HFF-Myc (cell line): ENCODE data around the gene RERE.
A peak's percentile ranks its signal among the peaks of the same experiment; 100 is the strongest.

Source experiments
- DNase-seq: peaks from one replicate; pipeline ENCODE4 v3.0.0-alpha.2; 2011; ENCODE audit warnings: low read depth; ENCODE audit errors: extremely low read depth
- H3K4me3 ChIP-seq: replicated peaks from 2 replicates; pipeline ENCODE4 v1.5.1; 2011; ENCODE audit warnings: low read depth, mild to moderate bottlenecking, control low read depth, low read length
- TF ChIP-seq, protein P1 (sequence below): IDR thresholded peaks from 2 replicates; pipeline ENCODE4 v1.5.1; 2012; ENCODE audit warnings: mild to moderate bottlenecking, low read depth, low read length, control low read depth; ENCODE audit errors: missing control alignments

The RERE gene

DNA sequence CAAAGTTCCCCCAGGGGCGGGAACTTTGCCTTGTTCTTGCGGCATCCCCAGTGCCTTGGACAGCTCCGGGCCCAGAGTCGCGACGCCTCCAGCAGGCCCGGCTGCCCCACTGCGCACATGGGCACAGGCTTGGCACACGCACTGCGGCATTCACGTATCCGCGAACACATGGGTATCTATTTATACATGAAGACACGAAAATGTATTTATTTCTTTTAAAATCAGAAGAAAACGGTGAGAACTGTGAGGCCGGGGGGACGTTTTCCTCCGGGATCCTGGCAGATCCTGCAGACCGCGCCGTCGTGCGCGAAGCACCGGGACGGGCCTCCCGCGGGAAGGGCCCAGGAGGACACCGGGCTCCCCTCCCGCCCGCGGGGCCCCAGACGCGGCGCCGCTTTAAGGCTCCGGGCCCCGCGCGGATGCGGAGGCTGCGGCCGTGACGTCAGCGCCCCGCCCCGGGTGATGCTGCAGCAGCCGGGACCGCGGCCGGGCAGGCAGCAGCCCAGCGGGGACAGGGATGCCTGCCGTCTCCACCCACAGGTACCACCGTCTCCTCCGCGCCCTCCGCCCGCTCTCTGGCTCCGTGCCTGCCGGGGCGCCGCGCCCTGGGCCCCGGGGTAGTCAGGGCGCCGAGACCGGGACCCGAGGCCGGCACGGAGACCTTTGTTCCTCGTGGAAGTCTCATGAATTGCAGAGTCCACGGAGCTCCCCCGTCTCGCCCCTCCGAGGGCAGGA lies 499.6 kb downstream of the RERE start, which contains the start of gene SLC45A1:
SLC45A1 (plus strand) TSS at position 468 of the 735 bp plus-strand sequence. CDS start 6,216 bp downstream, outside the sequence.
- H3K4me3 ChIP-seq = peak within 1 kb of the TSS; percentile 45
- TF ChIP-seq, protein P1, sequence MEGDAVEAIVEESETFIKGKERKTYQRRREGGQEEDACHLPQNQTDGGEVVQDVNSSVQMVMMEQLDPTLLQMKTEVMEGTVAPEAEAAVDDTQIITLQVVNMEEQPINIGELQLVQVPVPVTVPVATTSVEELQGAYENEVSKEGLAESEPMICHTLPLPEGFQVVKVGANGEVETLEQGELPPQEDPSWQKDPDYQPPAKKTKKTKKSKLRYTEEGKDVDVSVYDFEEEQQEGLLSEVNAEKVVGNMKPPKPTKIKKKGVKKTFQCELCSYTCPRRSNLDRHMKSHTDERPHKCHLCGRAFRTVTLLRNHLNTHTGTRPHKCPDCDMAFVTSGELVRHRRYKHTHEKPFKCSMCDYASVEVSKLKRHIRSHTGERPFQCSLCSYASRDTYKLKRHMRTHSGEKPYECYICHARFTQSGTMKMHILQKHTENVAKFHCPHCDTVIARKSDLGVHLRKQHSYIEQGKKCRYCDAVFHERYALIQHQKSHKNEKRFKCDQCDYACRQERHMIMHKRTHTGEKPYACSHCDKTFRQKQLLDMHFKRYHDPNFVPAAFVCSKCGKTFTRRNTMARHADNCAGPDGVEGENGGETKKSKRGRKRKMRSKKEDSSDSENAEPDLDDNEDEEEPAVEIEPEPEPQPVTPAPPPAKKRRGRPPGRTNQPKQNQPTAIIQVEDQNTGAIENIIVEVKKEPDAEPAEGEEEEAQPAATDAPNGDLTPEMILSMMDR = no peak
- DNase-seq = peak; percentile 9

DNA sequence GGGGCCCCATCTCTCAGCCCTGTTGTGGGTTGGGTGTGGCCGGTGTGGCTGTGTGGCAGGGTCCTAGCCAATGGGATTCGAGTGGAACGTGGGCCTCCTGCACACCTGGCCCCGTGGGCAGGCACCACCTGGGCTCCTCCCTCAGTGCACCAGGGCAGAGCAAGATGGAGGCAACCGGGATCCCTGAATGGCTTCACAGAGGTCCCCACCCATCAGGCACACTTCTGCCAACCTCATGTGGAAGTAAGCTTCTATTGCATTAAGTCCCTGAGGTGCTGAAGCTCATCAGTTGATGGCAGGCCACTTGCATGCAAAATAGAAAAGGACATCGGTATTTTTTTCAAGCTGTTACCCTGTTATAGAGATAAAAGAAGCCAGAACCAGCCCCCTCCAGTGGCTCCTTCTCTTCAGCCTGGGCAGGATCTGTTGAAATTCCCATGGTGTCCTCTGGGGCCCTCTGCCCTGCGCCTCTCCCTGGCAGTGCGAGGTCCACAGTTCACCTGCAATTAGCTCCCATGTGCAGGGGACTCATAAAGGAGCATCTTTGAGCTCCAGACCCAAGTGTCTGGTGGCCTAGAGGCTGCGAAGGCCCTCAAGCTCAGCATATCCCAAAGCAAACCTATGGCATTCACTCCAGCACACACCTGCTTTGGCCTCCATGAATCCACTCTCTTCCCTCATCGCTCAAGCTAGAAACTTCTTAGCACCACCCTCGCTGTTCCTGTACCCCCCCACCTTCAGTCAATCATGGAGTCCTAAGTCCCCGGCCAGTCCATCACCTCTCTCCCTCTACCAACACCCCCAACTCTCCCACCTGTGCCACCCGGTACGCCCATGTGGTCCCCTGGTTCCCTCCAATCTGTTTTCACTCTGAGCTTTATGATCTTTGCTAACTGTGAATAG lies 501.6 kb downstream of the RERE start:
- no peak for DNase-seq
- no peak overlapping the region for H3K4me3 ChIP-seq
- TF ChIP-seq, protein P1 = peak; percentile 16

GRCh38 chr1:8314346-8315280 lies 502.8 kb downstream of the RERE start:
- no peak overlapping the region for H3K4me3 ChIP-seq
- TF ChIP-seq, protein P1 = peak; percentile 93
- peak; percentile 52 for DNase-seq

- no peak for DNase-seq
- TF ChIP-seq, protein P1 = no peak
- H3K4me3 ChIP-seq = no peak overlapping the region
These were observed 504.2 kb downstream of the RERE start for GRCh38 chr1:8313231-8313630.

DNA sequence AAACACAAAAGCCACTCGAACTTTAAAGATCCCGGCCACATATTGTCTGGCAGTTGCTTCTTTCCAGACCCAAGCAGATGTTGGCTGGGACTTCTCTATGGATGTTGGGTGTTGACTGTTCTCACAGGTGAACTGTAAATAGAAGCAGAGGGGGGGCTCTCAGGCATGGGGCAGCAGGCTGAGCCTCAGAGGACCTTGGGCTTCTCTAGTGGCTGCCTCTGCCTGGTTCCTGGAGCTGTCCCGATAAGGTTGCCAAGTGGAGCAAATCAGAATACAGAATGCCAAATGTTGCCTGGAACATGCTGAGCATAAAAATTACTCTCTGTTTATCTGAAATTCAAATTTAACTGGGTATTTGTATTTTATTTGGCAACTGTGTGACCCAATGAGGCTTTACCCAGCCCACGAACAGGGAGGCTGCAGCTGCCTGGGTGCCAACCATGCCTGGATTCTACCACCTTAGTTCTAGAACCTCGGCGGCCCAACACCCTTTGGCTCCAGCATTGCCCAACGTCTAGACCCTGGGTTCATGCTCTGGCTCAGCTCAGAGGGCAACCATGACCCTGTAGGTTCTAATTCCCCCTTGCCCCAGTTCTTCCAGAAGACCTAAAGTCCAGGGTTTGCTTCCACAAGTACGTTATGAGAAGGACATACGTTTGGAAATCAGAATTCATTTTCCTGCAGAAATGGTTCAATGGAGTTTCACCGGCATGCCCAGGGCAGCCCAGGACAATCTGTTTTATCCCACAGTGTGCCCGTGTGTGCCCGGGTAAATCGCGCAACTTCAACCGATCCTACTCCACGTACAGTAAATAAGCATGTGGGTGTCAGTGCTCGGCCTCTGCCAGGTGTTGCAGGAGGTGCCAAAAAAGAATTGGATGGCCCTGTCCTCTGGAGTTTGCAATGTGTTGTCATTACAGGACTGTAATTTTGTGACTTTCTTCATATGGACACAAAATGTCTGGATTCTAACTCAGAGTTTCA lies 504.9 kb downstream of the RERE start:
- no peak overlapping the region for H3K4me3 ChIP-seq
- TF ChIP-seq, protein P1 = no peak
- DNase-seq = no peak
